GM13977 (cell line): ENCODE data around the gene HEATR5A.

Source experiments
- DNase-seq: peaks from one replicate; pipeline ENCODE4 v3.0.0; 2012; ENCODE audit warnings: low spot score
- CTCF ChIP-seq: IDR thresholded peaks from 2 replicates; pipeline ENCODE4 v1.5.1; 2012; ENCODE audit warnings: mild to moderate bottlenecking, control low read depth; ENCODE audit not compliant: insufficient read depth; ENCODE audit errors: extremely low read depth, missing control alignments
- in situ Hi-C: fragments of 300-500 bp; cut with MboI; formaldehyde crosslinking; loops from one replicate; pipeline ENCODE4 v1.12.0; 2022; ENCODE audit warnings: low sequenced_read_pairs, low pct_unique_long_range_greater_than_20kb, mixed read lengths, inconsistent platforms; ENCODE audit not compliant: unreplicated experiment

The HEATR5A gene

DNA sequence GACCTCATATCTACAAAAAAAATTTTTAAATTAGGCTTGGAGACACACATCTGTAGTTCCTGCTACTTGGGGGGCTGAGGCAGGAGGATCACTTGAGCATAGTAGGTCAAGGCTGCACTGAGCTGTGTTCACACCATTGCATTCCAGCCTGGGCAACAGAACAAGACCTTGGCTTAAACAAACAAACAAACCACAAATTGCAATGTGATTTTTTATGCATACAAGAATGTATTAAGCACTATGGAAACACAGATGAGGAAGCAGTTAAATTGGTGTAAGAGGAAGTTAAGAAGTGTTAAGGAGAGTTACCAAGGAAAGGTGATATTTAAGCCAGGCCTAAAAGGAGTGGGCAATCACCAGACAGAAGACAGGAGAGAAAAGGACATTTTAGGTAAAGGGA lies 129.1 kb downstream of the HEATR5A start:
- TF ChIP-seq CTCF = no peak
- in situ Hi-C loops = no loop called here
- no peak for DNase-seq

- no peak for DNase-seq
- in situ Hi-C loops = no loop called here
- no peak for TF ChIP-seq CTCF
These were observed 132.9 kb downstream of the HEATR5A start for GRCh38 chr14:31287294-31287972.

- TF ChIP-seq CTCF = peak; percentile 36
These were observed 133.7 kb downstream of the HEATR5A start for GRCh38 chr14:31286456-31287293.

GRCh38 chr14:31283578-31284252 lies 136.6 kb downstream of the HEATR5A start:
- no peak for DNase-seq
- no peak for TF ChIP-seq CTCF
- in situ Hi-C loops = no loop called here

More at GRCh38 chr14:31286456-31287293, 133.7 kb downstream of the HEATR5A start:
- no peak for DNase-seq
- in situ Hi-C loops = no loop called here

- no peak for DNase-seq
- in situ Hi-C loops = no loop called here
These were observed 137.2 kb downstream of the HEATR5A start for GRCh38 chr14:31283153-31283552.

More at GRCh38 chr14:31283153-31283552, 137.2 kb downstream of the HEATR5A start:
- TF ChIP-seq CTCF = no peak
